Superior temporal gyrus (tissue), 1 donor: Measurements from ENCODE around the gene CENPU.
"Not testable (repeated sequence)": the region's sequence is repeated elsewhere in the genome, so short reads cannot be mapped to it uniquely, and the experiment has no call there.

Experiments used
- DNase-seq: peaks from one replicate; pipeline ENCODE4 v3.0.0-alpha.2; 2016; ENCODE audit errors: extremely low spot score

CENPU gene

DNA sequence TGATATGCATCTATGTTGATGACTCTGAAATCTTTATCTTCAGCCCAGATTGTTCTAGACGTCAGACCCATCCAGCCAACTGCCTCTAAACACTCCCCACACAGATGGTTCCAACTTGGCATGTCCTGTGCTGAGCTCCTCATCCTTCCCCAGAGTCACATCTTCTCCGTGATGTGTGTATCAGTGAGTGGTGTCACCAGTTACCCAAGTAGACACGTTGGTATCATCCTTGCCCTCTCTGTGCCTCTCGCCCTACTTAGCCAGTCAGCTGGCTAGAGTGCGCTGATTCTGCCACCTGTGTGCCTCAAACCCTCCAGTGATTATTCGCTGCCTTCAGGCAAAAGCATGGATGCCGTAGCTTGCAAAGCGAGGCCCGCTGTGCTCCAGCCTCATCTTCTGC lies 65.8 kb downstream of the CENPU start:
- no peak for DNase-seq

GRCh38 chr4:184666670-184667069 lies 67.2 kb downstream of the CENPU start:
- no peak for DNase-seq

GRCh38 chr4:184664445-184665210 lies 69.3 kb downstream of the CENPU start:
- DNase-seq, result no peak

GRCh38 chr4:184662236-184662635 lies 71.7 kb downstream of the CENPU start:
- DNase-seq, result no peak

DNA sequence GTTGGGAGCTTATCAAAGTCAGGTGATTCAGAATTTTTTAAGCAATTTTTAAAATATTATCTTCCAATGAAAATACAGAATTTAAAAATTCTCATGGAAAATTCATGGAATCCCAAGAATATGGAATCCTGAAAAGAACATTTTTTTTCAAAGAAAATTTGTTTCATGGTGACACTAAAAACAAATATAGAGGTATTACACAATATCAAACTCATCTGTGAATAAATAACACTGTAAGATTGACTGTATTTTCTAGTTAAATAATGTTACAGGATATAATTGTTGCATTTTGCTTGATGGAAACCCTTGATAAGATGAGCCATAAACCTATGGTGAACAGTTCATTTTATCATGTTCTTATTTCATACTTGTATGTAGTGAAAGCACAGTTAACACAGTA lies 72.9 kb downstream of the CENPU start:
- no peak for DNase-seq

GRCh38 chr4:184657820-184658219 lies 76.1 kb downstream of the CENPU start:
- DNase-seq, result not testable (repeated sequence)

GRCh38 chr4:184657144-184657543 lies 76.8 kb downstream of the CENPU start:
- DNase-seq, result no peak

DNA sequence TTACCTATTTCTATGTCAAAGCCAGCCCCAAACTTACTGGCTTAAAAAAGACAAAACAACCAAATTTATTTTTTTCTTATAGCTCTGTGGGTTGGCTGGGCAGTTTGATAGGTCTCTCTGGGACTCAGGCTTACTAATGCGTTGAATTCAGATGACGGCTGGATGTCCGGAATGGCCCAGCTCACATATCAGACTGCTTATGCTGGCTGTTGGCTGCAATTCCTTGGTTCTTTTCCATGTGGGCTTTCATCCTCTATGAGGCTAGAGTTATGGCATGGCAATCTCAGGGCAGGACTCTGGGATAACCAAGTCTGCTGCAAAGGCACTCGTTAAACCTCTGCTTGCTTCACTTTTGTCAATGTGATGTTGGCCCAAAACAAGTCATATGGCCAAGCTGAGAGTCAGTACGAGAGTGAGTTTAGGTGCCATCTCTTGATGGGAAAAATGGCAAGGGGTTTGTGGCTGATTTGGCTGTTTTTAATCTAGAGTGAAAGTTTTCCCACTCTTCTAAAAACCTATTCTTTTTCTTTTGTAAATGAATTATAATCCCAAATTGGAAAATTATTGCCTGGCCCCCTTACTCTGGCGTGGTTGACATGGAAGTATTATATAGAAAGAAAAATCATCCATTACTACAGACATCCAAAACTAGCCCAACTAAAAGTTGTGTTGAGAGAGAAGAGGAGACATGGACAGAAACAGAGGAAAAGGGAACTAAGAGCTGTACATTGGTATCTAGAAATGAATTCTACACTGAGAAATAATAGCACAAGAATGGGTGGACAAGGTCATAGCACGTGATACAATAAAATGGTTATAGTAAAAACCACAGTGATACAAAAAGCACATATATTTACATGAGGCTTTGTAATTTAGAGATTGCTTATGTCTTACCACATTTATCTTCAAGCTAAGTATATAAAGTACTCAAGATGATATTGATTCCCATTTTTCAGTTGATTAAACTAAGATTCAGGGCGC lies 77.7 kb downstream of the CENPU start:
- DNase-seq, result no peak

GRCh38 chr4:184653650-184654049 lies 80.2 kb downstream of the CENPU start:
- DNase-seq, result no peak

DNA sequence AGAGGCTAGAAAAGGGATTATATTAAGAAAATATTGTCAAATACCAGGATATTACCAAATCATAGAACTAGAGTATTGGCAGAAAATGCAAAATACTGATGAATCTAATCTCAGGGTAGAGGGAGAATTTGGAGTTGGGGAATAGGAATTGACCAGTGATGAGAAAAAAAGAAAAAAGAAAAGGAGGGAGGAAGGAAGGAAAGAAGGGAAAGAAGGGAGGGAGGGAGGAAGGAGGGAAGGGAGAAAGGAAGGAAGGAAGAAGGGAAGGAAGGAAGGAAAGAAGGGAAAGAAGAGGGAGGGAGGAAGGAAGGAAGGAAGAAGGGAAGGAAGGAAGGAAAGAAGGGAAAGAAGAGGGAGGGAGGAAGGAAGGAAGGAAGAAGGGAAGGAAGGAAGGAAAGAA lies 81.2 kb downstream of the CENPU start:
- not testable (repeated sequence) for DNase-seq

- DNase-seq, result no peak
Measured at GRCh38 chr4:184651899-184652298, 82.0 kb downstream of the CENPU start.

DNA sequence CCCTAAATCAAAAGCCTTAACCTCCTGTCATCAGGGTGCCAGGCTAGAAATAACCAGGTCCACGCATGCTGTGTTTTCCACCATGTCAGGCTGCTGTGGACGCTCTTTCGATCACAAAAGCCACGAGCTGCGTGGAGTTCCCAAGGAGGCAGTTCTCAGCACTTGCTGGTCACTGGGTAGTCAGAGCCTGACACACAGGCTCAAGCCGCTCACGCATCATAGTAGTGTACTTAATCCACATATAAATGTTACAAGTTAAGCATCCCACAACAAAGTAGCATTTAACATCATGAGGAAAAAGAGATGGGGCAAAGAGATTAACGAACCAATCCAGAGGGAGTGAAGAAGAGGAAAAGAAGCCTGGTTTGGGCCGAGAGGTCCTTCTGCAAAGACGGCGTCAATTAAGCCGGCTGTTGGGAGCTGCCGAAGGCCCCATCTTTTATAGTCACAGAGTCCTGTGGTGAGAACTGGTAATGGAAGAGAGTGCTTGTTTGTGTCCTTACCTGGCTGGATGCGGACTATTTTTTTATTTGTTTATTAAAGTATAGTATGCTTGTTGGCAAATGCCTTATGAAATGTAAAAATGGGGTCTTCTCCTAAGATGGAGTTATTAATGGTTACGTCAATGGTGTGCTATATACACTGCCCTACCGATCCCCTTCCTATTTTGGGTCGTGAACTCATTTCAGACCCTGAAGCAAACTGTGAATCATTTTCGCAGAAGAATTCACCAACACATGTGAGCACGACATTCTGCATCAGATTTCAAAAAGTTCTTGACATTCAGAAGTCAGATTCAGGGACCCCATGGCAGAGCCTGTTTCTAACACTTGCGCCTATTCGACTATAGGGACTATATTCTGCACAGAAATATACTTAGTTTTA lies 83.7 kb downstream of the CENPU start:
- peak; percentile 63 for DNase-seq

GRCh38 chr4:184649026-184649970 lies 84.6 kb downstream of the CENPU start, which contains the start of the genes CASP3 and PRIMPOL:
Gene CASP3, minus strand, starts transcription at chr4:184649447. Its CDS starts 10,994 bp downstream, at chr4:184638453.
Gene PRIMPOL, plus strand, starts transcription at chr4:184649738. Its CDS starts 7,403 bp downstream, at chr4:184657141.
- DNase-seq, result peak; percentile 91

GRCh38 chr4:184648313-184649025 lies 85.4 kb downstream of the CENPU start:
- peak; percentile 53 for DNase-seq

DNA sequence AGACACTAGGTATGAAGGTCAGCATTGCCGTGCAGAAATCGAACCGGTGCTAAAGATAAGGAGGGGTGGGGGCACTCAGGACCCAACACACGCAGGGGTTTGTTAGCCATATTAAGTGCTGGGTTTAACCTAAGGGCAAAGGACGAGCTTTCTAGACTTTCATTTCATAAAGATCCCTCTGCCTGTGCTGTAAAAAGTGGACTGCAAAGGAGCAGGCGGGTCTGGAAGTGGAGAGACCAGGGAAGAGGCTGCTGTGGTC lies 85.9 kb downstream of the CENPU start:
- peak; percentile 17 for DNase-seq

DNA sequence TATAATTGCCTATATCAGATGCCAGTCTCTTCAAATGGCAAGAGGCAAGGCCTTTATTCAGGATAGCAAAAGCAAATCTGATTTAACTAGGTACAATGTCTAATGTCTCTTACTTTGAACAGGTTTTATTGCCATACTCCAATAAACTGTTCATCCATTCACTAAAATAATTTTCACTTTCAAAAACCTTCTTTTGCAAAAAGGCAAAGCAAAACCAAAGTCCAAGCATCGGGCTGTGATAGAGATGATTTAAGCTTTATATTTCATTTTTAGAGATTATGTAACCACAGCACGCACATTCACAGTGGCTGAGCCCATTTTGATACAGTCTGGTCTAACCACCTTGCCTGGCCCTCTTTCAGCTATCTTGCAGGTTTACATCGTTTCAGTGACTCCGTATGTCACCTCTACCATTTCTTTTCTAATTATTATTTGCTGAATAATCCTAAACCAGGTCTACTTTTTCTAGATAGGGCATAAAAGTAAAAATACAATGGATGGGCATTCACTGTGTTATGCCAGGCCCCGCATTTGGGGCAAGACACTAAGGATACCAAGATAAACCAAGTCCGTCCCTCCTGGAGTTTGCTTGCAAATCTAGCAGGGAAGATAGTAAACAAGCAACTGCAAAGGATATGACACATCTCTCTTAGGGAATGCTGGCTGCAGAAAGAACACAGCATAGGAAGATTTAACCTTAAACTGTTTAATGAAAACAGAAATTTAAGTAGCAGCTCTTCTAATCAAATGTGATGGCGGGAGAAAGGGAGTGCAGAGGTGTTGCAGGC lies 86.4 kb downstream of the CENPU start:
- peak; percentile 42 for DNase-seq

- peak; percentile 76 for DNase-seq
Measured at GRCh38 chr4:184645904-184646610, 87.8 kb downstream of the CENPU start.

GRCh38 chr4:184644553-184645307 lies 89.2 kb downstream of the CENPU start:
- no peak for DNase-seq
